B cell (primary cell): Measurements from ENCODE around the gene CHD9NB. TPM values are rescaled to one million over a fixed set of nuclear protein-coding genes. Genes with fewer than 3 reads are reported as not detected.

Source experiments
- ATAC-seq: fragments of 200-7000 bp; cut with Tn5 transposase; one replicate; pipeline ENCODE4 v1.10.0; 2021; ENCODE audit warnings: low read depth, mild to moderate bottlenecking, moderate number of reproducible peaks, moderate library complexity
- CTCF ChIA-PET: fragments of 350-600 bp; sonication (Branson Sonifier 250); formaldehyde crosslinking; loops from one replicate; lab custom pipeline; 2021; ENCODE audit warnings: antibody characterized with exemption, inconsistent platforms; lab: Charles Lee
- POLR2A ChIA-PET: fragments of 350-600 bp; sonication (Branson Sonifier 250); formaldehyde crosslinking; loops from one replicate; lab custom pipeline; 2021; ENCODE audit warnings: antibody characterized with exemption; lab: Charles Lee
- DNase-seq: peaks from one replicate; pipeline ENCODE4 v3.0.0; 2013
- H2AFZ ChIP-seq: 2 replicates; pipeline ENCODE4 v1.6.1; 2012; ENCODE audit warnings: mild to moderate bottlenecking, low read depth, low read length; ENCODE audit not compliant: insufficient read depth, poor library complexity, severe bottlenecking
- H3K27ac ChIP-seq, 2 donors: 1 replicate in 1 of 2; 2 replicates in 1 of 2; pipeline ENCODE4 v1.5.1; 2012 to 2013; ENCODE audit warnings: low read length in 2 of 2, mild to moderate bottlenecking in 2 of 2, moderate library complexity in 1 of 2
- H3K27me3 ChIP-seq, 4 experiments: fragments of 200-600 bp in 1 of 4; sonication (generic) in 1 of 4; replicated peaks in 1 of 4; 1 replicate in 2 of 4; 2 replicates in 2 of 4; pipeline versions ENCODE4 v1.6.1 to v1.7.0; 2013 to 2016; ENCODE audit warnings: low read length in 3 of 4, mild to moderate bottlenecking in 2 of 4, mixed read lengths in 1 of 4, moderate library complexity in 1 of 4; ENCODE audit not compliant: insufficient read depth in 4 of 4, control insufficient read depth in 3 of 4; ENCODE audit errors: control extremely low read depth in 1 of 4
- H3K36me3 ChIP-seq, 2 experiments: replicated peaks in 1 of 2; 1 replicate in 1 of 2; 2 replicates in 1 of 2; pipeline versions ENCODE4 v1.6.1 to v1.7.1; 2013; ENCODE audit warnings: low read length in 1 of 2; ENCODE audit not compliant: insufficient read depth in 2 of 2, control insufficient read depth in 1 of 2; ENCODE audit errors: control extremely low read depth in 1 of 2, extremely low read depth in 1 of 2
- H3K4me1 ChIP-seq, 2 donors: fragments of 200-600 bp in 1 of 2; sonication (generic) in 1 of 2; 1 replicate in 1 of 2; 2 replicates in 1 of 2; pipeline versions ENCODE4 v1.5.1 to v1.6.1; 2013 to 2017; ENCODE audit warnings: low read length in 2 of 2; ENCODE audit not compliant: control insufficient read depth in 2 of 2, insufficient read depth in 2 of 2
- H3K4me2 ChIP-seq: replicated peaks from 2 replicates; pipeline ENCODE3; 2012; ENCODE audit warnings: mild to moderate bottlenecking, low read depth, low read length; ENCODE audit not compliant: poor library complexity, severe bottlenecking
- H3K4me3 ChIP-seq, 5 experiments: fragments of 200-600 bp in 1 of 5; sonication (generic) in 1 of 5; 1 replicate in 3 of 5; 2 replicates in 2 of 5; pipeline versions ENCODE4 v1.5.1 to v1.7.0; 2011 to 2016; ENCODE audit warnings: low read length in 4 of 5, mild to moderate bottlenecking in 4 of 5, low read depth in 2 of 5, control low read depth in 1 of 5, moderate library complexity in 1 of 5; ENCODE audit not compliant: insufficient read depth in 1 of 5; ENCODE audit errors: control extremely low read depth in 1 of 5, extremely low read depth in 1 of 5
- H3K79me2 ChIP-seq: fragments of 200-600 bp; sonication (generic); one replicate; pipeline ENCODE4 v1.6.0; 2016; ENCODE audit warnings: low read length; ENCODE audit not compliant: control insufficient read depth, insufficient read depth
- H3K9ac ChIP-seq: fragments of 200-600 bp; sonication (generic); 2 replicates; pipeline ENCODE4 v1.6.1; 2017; ENCODE audit warnings: mild to moderate bottlenecking, low read length, moderate library complexity
- H3K9me3 ChIP-seq, 3 donors: one replicate each; pipeline versions ENCODE4 v1.6.1 to v1.7.1; 2013; ENCODE audit warnings: low read length in 2 of 3; ENCODE audit not compliant: control insufficient read depth in 2 of 3, insufficient read depth in 1 of 3; ENCODE audit errors: control extremely low read depth in 1 of 3
- H4K20me1 ChIP-seq: 2 replicates; pipeline ENCODE4 v1.6.0; 2012; ENCODE audit warnings: mild to moderate bottlenecking, low read length; ENCODE audit not compliant: insufficient read depth, control insufficient read depth, poor library complexity, severe bottlenecking
- H3K27ac Mint-ChIP-seq: one replicate; pipeline ENCODE4 v1.8.0; 2021; ENCODE audit warnings: mixed read lengths
- H3K27me3 Mint-ChIP-seq: one replicate; pipeline ENCODE4 v1.8.0; 2021; ENCODE audit warnings: mixed read lengths
- H3K4me1 Mint-ChIP-seq: one replicate; pipeline ENCODE4 v1.8.0; 2021; ENCODE audit warnings: mixed read lengths
- H3K4me3 Mint-ChIP-seq: one replicate; pipeline ENCODE4 v1.8.0; 2021; ENCODE audit warnings: mixed read lengths
- H3K9me3 Mint-ChIP-seq: one replicate; pipeline ENCODE4 v1.8.0; 2022; ENCODE audit warnings: mixed read lengths; ENCODE audit not compliant: insufficient read depth
- CTCF ChIP-seq: fragments of 200-600 bp; IDR thresholded peaks from one replicate; pipeline ENCODE4 v1.8.0; 2022; ENCODE audit warnings: antibody characterized with exemption, mild to moderate bottlenecking
- EZH2 ChIP-seq: IDR thresholded peaks from 2 replicates; pipeline ENCODE4 v1.6.1; 2012; ENCODE audit warnings: borderline replicate concordance, low read depth, mild to moderate bottlenecking, moderate library complexity, low read length; ENCODE audit not compliant: insufficient read depth, poor library complexity, severe bottlenecking
- WGBS: methylation state at CpG from one replicate; pipeline ENCODE4 v1.1.5; 2013; ENCODE audit warnings: missing lambda C conversion rate; ENCODE audit not compliant: insufficient coverage; 5-methylcytosine and 5-hydroxymethylcytosine counted together
- intact Hi-C: fragments of 100-400 bp; cut with micrococcal nuclease; formaldehyde crosslinking; loops from one replicate; pipeline ENCODE4 v1.10.0; 2022
- polyA plus RNA-seq: library from polyadenylated mRNA; depleted of rRNA; stranded (reverse); fragments of >200 nt; gene quantifications from 2 replicates; pipeline ENCODE4 v1.2.3, GENCODE V29; 2012
- total RNA-seq, 2 donors: library from RNA; stranded (reverse); fragments of 120-200 nt in 1 of 2; gene quantifications; 1 replicate in 1 of 2; 2 replicates in 1 of 2; pipeline versions ENCODE4 v1.2.3 to v1.2.4, GENCODE V29; 2013 to 2022

The CHD9NB gene
- total and polyA plus RNA-seq, 2 donors (not counting 1 experiment from before 2014, with no cell fraction given) = not detected

- peak overlapping the region; percentile 54 for H3K4me3 Mint-ChIP-seq
- H3K4me2 ChIP-seq = peak overlapping the region; percentile 37
- H3K36me3 ChIP-seq = no peaks in the 10 kb centered on the region
- CTCF ChIA-PET = interaction anchor here (1.0 to 1.8 kb wide), 7 partner anchors 8 to 114 kb away, joined by 3 to 12 read pairs (median 3); partner anchors contain the start of gene CHD9
- H3K79me2 ChIP-seq = peaks cover 73% of the 10 kb centered on the region
- H3K4me3 ChIP-seq = no peak overlapping the region
- intact Hi-C loops = no loop called here
- no peaks in the 10 kb centered on the region for H4K20me1 ChIP-seq
- H3K27ac ChIP-seq = peak overlapping the region; percentile 51 to 83
- POLR2A ChIA-PET = no interaction called here
- 24% methylated on average over 10 of the region's 10 CpGs for WGBS
- H3K4me1 Mint-ChIP-seq = peaks cover 86% of the 10 kb centered on the region
- ATAC-seq = peak; percentile 42
- H3K9me3 Mint-ChIP-seq = no peaks in the 10 kb centered on the region
- H2AFZ ChIP-seq = peak overlapping the region; percentile 39
- no peaks in the 10 kb centered on the region for H3K9me3 ChIP-seq
- peak overlapping the region; percentile 92 for H3K27ac Mint-ChIP-seq
- H3K4me1 ChIP-seq = peaks cover 75 to 85% of the 10 kb centered on the region in 2 donors
- DNase-seq = peak; percentile 64
- H3K27me3 ChIP-seq = no peaks in the 10 kb centered on the region
- no peaks in the 10 kb centered on the region for H3K27me3 Mint-ChIP-seq
- no peak overlapping the region for H3K9ac ChIP-seq
- TF ChIP-seq CTCF (no peak), EZH2 (no peak)
Measured at GRCh38 chr16:53094013-53094630, 41.4 kb upstream of the CHD9NB start.

- Histone ChIP-seq H2AFZ (peak overlapping the region; percentile 39), H4K20me1 (no peaks in the 10 kb centered on the region), H3K9ac (no peak overlapping the region), H3K79me2 (peaks cover 79% of the 10 kb centered on the region), H3K4me3 (no peak overlapping the region), H3K9me3 (no peaks in the 10 kb centered on the region), H3K36me3 (no peaks in the 10 kb centered on the region), H3K4me1 (peaks cover 68 to 76% of the 10 kb centered on the region in 2 donors), H3K27ac (peak overlapping the region; percentile 51 to 83), H3K27me3 (no peaks in the 10 kb centered on the region), H3K4me2 (peak overlapping the region; percentile 37)
- H3K4me1 Mint-ChIP-seq = peaks cover 80% of the 10 kb centered on the region
- ATAC-seq = no peak
- H3K9me3 Mint-ChIP-seq = no peaks in the 10 kb centered on the region
- no peak for DNase-seq
- ChIA-PET POLR2A (no interaction called here), CTCF (interaction anchor here (1.0 to 1.8 kb wide), 7 partner anchors 9 to 114 kb away, joined by 3 to 12 read pairs (median 3); partner anchors contain the start of gene CHD9)
- 100% methylated on average over 1 of the region's 5 CpGs for WGBS
- no peak overlapping the region for H3K4me3 Mint-ChIP-seq
- TF ChIP-seq CTCF (no peak), EZH2 (no peak)
- intact Hi-C loops = no loop called here
- H3K27ac Mint-ChIP-seq = peak overlapping the region; percentile 92
- no peaks in the 10 kb centered on the region for H3K27me3 Mint-ChIP-seq
Measured at GRCh38 chr16:53093162-53093744, 40.6 kb upstream of the CHD9NB start.
